Heart left ventricle (tissue), 16 donors: ENCODE measurements around the gene GHR. TPM values are rescaled to one million over a fixed set of nuclear protein-coding genes. Genes with fewer than 3 reads are reported as not detected.

Experiments used
- ATAC-seq, 4 donors: fragments of 200-7000 bp; cut with Tn5 transposase; one replicate each; pipeline ENCODE4 v1.9.1; 2020 to 2022; ENCODE audit warnings: moderate library complexity in 4 of 4, mild to moderate bottlenecking in 3 of 4, moderate number of reproducible peaks in 1 of 4
- DNase-seq, 5 donors: peaks; one replicate each; pipeline ENCODE4 v3.0.0-alpha.2; 2020
- H3K27ac ChIP-seq, 12 donors: fragments of 200-600 bp; sonication (generic) in 4 of 12; one replicate each; pipeline versions ENCODE4 v1.5.0 to v1.8.0; 2016 to 2022; ENCODE audit warnings: mild to moderate bottlenecking in 2 of 12
- H3K27me3 ChIP-seq, 9 donors: fragments of 200-600 bp; sonication (generic) in 2 of 9; one replicate each; pipeline versions ENCODE4 v1.5.1 to v1.8.0; 2016 to 2022; ENCODE audit warnings: mild to moderate bottlenecking in 3 of 9
- H3K36me3 ChIP-seq, 9 donors: fragments of 200-600 bp; sonication (generic) in 2 of 9; one replicate each; pipeline versions ENCODE4 v1.5.0 to v1.8.0; 2018 to 2022; ENCODE audit warnings: mild to moderate bottlenecking in 2 of 9
- H3K4me1 ChIP-seq, 12 donors: fragments of 200-600 bp; sonication (generic) in 4 of 12; one replicate each; pipeline versions ENCODE4 v1.5.0 to v1.8.0; 2016 to 2022; ENCODE audit warnings: mild to moderate bottlenecking in 3 of 12
- H3K4me3 ChIP-seq, 12 donors: fragments of 200-600 bp; sonication (generic) in 4 of 12; one replicate each; pipeline versions ENCODE4 v1.5.0 to v1.8.0; 2017 to 2022; ENCODE audit warnings: mild to moderate bottlenecking in 9 of 12, moderate library complexity in 4 of 12
- H3K9me3 ChIP-seq, 12 donors: fragments of 200-600 bp; sonication (generic) in 4 of 12; one replicate each; pipeline versions ENCODE4 v1.5.0 to v1.8.0; 2016 to 2022; ENCODE audit warnings: mild to moderate bottlenecking in 1 of 12
- CTCF ChIP-seq, 12 donors: fragments of 200-600 bp; sonication (generic) in 4 of 12; IDR thresholded peaks; one replicate each; pipeline versions ENCODE4 v1.5.0 to v1.8.0; 2018 to 2022; ENCODE audit warnings: antibody characterized with exemption in 12 of 12, mild to moderate bottlenecking in 5 of 12
- POLR2A ChIP-seq, 2 donors: fragments of 450-650 bp; IDR thresholded peaks; one replicate each; pipeline ENCODE4 v1.6.1; 2017; ENCODE audit warnings: antibody characterized with exemption in 2 of 2, mild to moderate bottlenecking in 2 of 2, moderate library complexity in 2 of 2
- WGBS, 4 donors: extraction: QIAGEN DNeasy Blood & Tissue Kit in 2 of 4; methylation state at CpG; one replicate each; pipeline versions ENCODE4 v1.1.5 to v1.1.7; 2013 to 2018; 5-methylcytosine and 5-hydroxymethylcytosine counted together
- intact Hi-C, 10 donors: fragments of 100-400 bp; cut with DNase I; formaldehyde crosslinking; loops; one replicate each; pipeline versions ENCODE4 v1.11.1 to v1.14.2; 2022
- polyA plus RNA-seq, 2 donors: library from polyadenylated mRNA; stranded (reverse); fragments of 200-250 nt; gene quantifications; one replicate each; pipeline ENCODE4 v1.2.3, GENCODE V29; 2013
- total RNA-seq, 9 donors: library from RNA; depleted of rRNA in 2 of 9; stranded (reverse); fragments of >200 nt in 2 of 9; fragmentation: NEBNext Ultra II Directional in 3 of 9; extraction: Animal tissue kit (Norgen Biotek cat#: 25700) in 3 of 9; gene quantifications; one replicate each; pipeline versions ENCODE4 v1.1.0 to v1.2.4, GENCODE V29; 2016 to 2023
- donor health status: ischemic (EF 13 %, LVEDD 7.1; RV severe dilation, severe dysfunction).
- donor health status: healthy with polysubstance abuse.
- donor health status: DM: no; HTN: yes; CAD: no.
- donor health status: DM: no; HTN: no; CAD: no.
- donor health status: ischemic (EF 25% LVEDD 6.9; RV normal size, moderate dysfunction).
- donor health status: ischemic (EF 25% LVEDD 5.7; RV mildly dilated, moderate dysfunction).
- donor health status: healthy.
- donor health status: DM: yes; HTN: yes; CAD: no.
- donor health status: ischemic (EF 35%, LVEDD 5.7; RV mildly dilated, moderate dysfunction).
- donor health status: nonischemic (EF 11% LVEDD 7.7; RV severe dilation, severe dysfunction).
- donor health status: DM: yes; HTN: yes; CAD: no.
- donor health status: PGD.
- donor health status: ischemic (EF 29% LVEDD 5.4; RV normal size, mild dysfunction).
- donor health status: nonischemic (EF 23%, LVEDD 6.1; RV moderate dilation, normal function).

The GHR gene
- total and polyA plus RNA-seq, 11 donors, result 3.4 to 23.2 (median 11.3) TPM

- intact Hi-C loops, result no loop called here
- ATAC-seq (peak in 1 of 4 donors; percentile 22), DNase-seq (no peak)
- WGBS, 4 donors, result 55 to 63% (median 60%) methylated on average over 4 of the region's 4 CpGs
- Histone ChIP-seq H3K9me3 (no peaks in the 10 kb centered on the region), H3K4me3 (no peak overlapping the region), H3K27ac (peak overlapping the region in 2 of 12 donors; percentile 9 to 15), H3K36me3 (no peaks in the 10 kb centered on the region), H3K27me3 (no peaks in the 10 kb centered on the region), H3K4me1 (peaks cover 3 to 31% (median 16%) of the 10 kb centered on the region in 12 donors)
- TF ChIP-seq CTCF (IDR thresholded peaks at IDR 0.05) (no peak), POLR2A (IDR thresholded peaks at IDR 0.05) (no peak)
Measured at GRCh38 chr5:42620579-42621216, 197.5 kb downstream of the GHR start.

- 36 to 45% (median 42%) methylated on average over 3 of the region's 3 CpGs for WGBS, 4 donors
- peak in 2 of 4 donors; percentile 34 to 39 for ATAC-seq
- DNase-seq, result no peak
- no peak for TF ChIP-seq POLR2A (IDR thresholded peaks at IDR 0.05)
- TF ChIP-seq CTCF (IDR thresholded peaks at IDR 0.05), result no peak
- intact Hi-C loops, result no loop called here
- Histone ChIP-seq H3K27ac (peak overlapping the region in 3 of 12 donors; percentile 9 to 28 (median 15)), H3K4me3 (no peak overlapping the region), H3K4me1 (peaks cover 3 to 31% (median 16%) of the 10 kb centered on the region in 12 donors), H3K9me3 (no peaks in the 10 kb centered on the region), H3K27me3 (no peaks in the 10 kb centered on the region), H3K36me3 (no peaks in the 10 kb centered on the region)
Measured at GRCh38 chr5:42621242-42621641, 198.0 kb downstream of the GHR start.

- TF ChIP-seq POLR2A (IDR thresholded peaks at IDR 0.05), result no peak
- TF ChIP-seq CTCF (IDR thresholded peaks at IDR 0.05), result no peak
- DNase-seq (no peak), ATAC-seq (peak in 1 of 4 donors; percentile 46)
- no peaks in the 10 kb centered on the region for H3K36me3 ChIP-seq
- H3K4me1 ChIP-seq, result peaks cover 3 to 31% (median 16%) of the 10 kb centered on the region in 12 donors
- H3K27me3 ChIP-seq, result no peaks in the 10 kb centered on the region
- WGBS, 4 donors, result 13 to 17% (median 15%) methylated on average over 1 of the region's 1 CpG
- H3K9me3 ChIP-seq, result no peaks in the 10 kb centered on the region
- H3K4me3 ChIP-seq, result no peak overlapping the region
- intact Hi-C loops, result no loop called here
- peak overlapping the region in 3 of 12 donors; percentile 9 to 28 (median 15) for H3K27ac ChIP-seq
Measured at GRCh38 chr5:42621662-42622061, 198.4 kb downstream of the GHR start.

- Histone ChIP-seq H3K4me3 (no peak overlapping the region), H3K4me1 (peaks cover 3 to 31% (median 16%) of the 10 kb centered on the region in 12 donors), H3K27me3 (no peaks in the 10 kb centered on the region), H3K27ac (no peak overlapping the region), H3K9me3 (no peaks in the 10 kb centered on the region), H3K36me3 (no peaks in the 10 kb centered on the region)
- no peak for DNase-seq
- no peak for TF ChIP-seq CTCF (IDR thresholded peaks at IDR 0.05)
- TF ChIP-seq POLR2A (IDR thresholded peaks at IDR 0.05), result no peak
- no peak for ATAC-seq
- 98 to 99% (median 99%) methylated on average over 2 of the region's 2 CpGs for WGBS, 4 donors
- intact Hi-C loops, result no loop called here
Measured at GRCh38 chr5:42624912-42625311, 201.7 kb downstream of the GHR start.
